Mucosa of descending colon (tissue), 3 donors: Measurements from ENCODE around the gene PPARA. TPM values are rescaled to one million over a fixed set of nuclear protein-coding genes. Genes with fewer than 3 reads are reported as not detected.

ENCODE experiments used
- ATAC-seq: fragments of 200-7000 bp; cut with Tn5 transposase; one replicate; pipeline ENCODE4 v1.9.1; 2020; ENCODE audit warnings: mild to moderate bottlenecking, moderate library complexity
- DNase-seq, 3 donors: peaks; one replicate each; pipeline ENCODE4 v3.0.0-alpha.2; 2020
- H3K36me3 ChIP-seq: fragments of 200-600 bp; one replicate; pipeline ENCODE4 v1.8.0; 2021; ENCODE audit warnings: low read depth, mild to moderate bottlenecking
- H3K4me1 ChIP-seq: fragments of 200-600 bp; one replicate; pipeline ENCODE4 v1.8.0; 2021; ENCODE audit warnings: low read depth, mild to moderate bottlenecking
- H3K4me3 ChIP-seq: fragments of 200-600 bp; one replicate; pipeline ENCODE4 v1.8.0; 2021; ENCODE audit warnings: mild to moderate bottlenecking
- H3K9me3 ChIP-seq: fragments of 200-600 bp; one replicate; pipeline ENCODE4 v1.8.0; 2021; ENCODE audit warnings: mild to moderate bottlenecking
- intact Hi-C, 2 donors: fragments of 100-400 bp; cut with DNase I in 1 of 2; cut with micrococcal nuclease in 1 of 2; formaldehyde crosslinking; loops; one replicate each; pipeline versions ENCODE4 v1.11.0 to v1.11.1; 2022; cut with DNase I, micrococcal nuclease
- total RNA-seq, 3 donors: library from RNA; stranded (reverse); fragmentation: NEBNext Ultra II Directional in 2 of 3; extraction: Animal tissue kit (Norgen Biotek cat#: 25700) in 2 of 3; gene quantifications; one replicate each; pipeline versions ENCODE4 v1.2.1 to v1.2.4, GENCODE V29; 2021 to 2023
- TF ChIP-seq, protein P1 (sequence below): fragments of 200-600 bp; IDR thresholded peaks from one replicate; pipeline ENCODE4 v1.8.0; 2022; ENCODE audit warnings: antibody characterized with exemption, mild to moderate bottlenecking
- donor health status: DM: no; HTN: no; CAD: no; lungs with moderate emphysema.
- donor health status: DM: no; HTN: no; CAD: no.
- donor health status: DM: no; HTN: yes; CAD: no.

PPARA gene
- total RNA-seq, 3 donors from 2014 or later, result 57.9 to 81.4 (median 58.5) TPM

- Histone ChIP-seq H3K9me3 (no peaks in the 10 kb centered on the region), H3K4me1 (peaks cover 15% of the 10 kb centered on the region), H3K36me3 (no peaks in the 10 kb centered on the region), H3K4me3 (no peak overlapping the region)
- ATAC-seq (no peak), DNase-seq (peak in 2 of 3 donors; percentile 52 to 59)
- TF ChIP-seq, protein P1, sequence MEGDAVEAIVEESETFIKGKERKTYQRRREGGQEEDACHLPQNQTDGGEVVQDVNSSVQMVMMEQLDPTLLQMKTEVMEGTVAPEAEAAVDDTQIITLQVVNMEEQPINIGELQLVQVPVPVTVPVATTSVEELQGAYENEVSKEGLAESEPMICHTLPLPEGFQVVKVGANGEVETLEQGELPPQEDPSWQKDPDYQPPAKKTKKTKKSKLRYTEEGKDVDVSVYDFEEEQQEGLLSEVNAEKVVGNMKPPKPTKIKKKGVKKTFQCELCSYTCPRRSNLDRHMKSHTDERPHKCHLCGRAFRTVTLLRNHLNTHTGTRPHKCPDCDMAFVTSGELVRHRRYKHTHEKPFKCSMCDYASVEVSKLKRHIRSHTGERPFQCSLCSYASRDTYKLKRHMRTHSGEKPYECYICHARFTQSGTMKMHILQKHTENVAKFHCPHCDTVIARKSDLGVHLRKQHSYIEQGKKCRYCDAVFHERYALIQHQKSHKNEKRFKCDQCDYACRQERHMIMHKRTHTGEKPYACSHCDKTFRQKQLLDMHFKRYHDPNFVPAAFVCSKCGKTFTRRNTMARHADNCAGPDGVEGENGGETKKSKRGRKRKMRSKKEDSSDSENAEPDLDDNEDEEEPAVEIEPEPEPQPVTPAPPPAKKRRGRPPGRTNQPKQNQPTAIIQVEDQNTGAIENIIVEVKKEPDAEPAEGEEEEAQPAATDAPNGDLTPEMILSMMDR, result no peak
- intact Hi-C loops, result loop anchor here (5.0 kb wide), 2 partner anchors 113 to 192 kb away; no protein-coding TSS in a partner anchor
Measured at GRCh38 chr22:46119729-46120419, 30.5 kb upstream of the PPARA start.

GRCh38 chr22:46120420-46120737, 29.9 kb upstream of the PPARA start:
- no peak for DNase-seq
- H3K4me3 ChIP-seq, result no peak overlapping the region
- TF ChIP-seq, protein P1, result no peak
- peaks cover 15% of the 10 kb centered on the region for H3K4me1 ChIP-seq
- no peaks in the 10 kb centered on the region for H3K9me3 ChIP-seq
- H3K36me3 ChIP-seq, result no peaks in the 10 kb centered on the region
- intact Hi-C loops, result loop anchor here (5.0 kb wide), 1 partner anchor 192 kb away; no protein-coding TSS in a partner anchor
- ATAC-seq, result no peak

- Histone ChIP-seq H3K36me3 (no peaks in the 10 kb centered on the region), H3K4me1 (peaks cover 19% of the 10 kb centered on the region), H3K9me3 (no peaks in the 10 kb centered on the region), H3K4me3 (no peak overlapping the region)
- TF ChIP-seq, protein P1, result no peak
- ATAC-seq, result no peak
- no peak for DNase-seq
- intact Hi-C loops, result loop anchor here (5.0 kb wide), 1 partner anchor 191 kb away; no protein-coding TSS in a partner anchor
Measured at GRCh38 chr22:46121079-46121478, 29.2 kb upstream of the PPARA start.

DNA sequence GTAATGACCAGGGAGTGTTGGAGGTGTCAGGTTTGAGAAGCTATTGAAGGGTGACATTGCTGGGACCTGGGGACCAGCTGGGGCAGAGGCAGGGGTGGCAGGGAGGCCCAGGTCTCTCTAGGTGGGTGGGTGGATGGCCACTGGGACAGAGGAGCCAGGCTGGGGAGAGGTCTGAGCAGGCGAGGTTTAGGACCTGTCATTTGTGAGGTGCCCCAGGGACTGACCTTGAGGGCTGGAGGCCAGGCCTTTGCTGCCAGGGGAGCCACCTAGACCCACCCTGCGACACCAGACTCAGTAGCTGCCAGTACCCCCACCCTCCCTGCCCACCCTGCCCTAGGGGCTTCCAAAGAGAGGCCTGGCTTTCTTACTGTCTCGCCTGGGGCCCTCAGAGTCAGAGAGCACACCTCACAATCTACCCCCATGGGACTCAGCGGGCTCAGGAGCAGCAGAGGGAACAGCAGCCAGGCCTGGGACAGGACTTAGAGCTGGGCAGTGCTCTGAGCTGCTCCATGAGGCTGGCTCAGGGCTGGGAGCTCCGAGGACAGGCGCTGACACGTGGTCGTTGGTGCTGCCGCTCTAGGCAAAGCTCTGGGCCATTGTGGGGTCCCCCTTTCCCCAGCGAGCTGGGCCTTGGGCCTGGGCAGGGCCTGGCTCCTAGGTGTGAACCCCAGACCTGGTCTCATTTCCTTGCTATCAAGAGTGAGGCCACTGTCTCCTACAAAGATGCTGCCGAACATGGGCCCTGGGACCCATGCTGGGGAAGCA, 28.6 kb upstream of the PPARA start:
- H3K4me3 ChIP-seq, result no peak overlapping the region
- H3K9me3 ChIP-seq, result no peaks in the 10 kb centered on the region
- no peak for DNase-seq
- TF ChIP-seq, protein P1, result no peak
- intact Hi-C loops, result loop anchor here (5.0 kb wide), 1 partner anchor 191 kb away; no protein-coding TSS in a partner anchor
- ATAC-seq, result no peak
- no peaks in the 10 kb centered on the region for H3K36me3 ChIP-seq
- H3K4me1 ChIP-seq, result peaks cover 13% of the 10 kb centered on the region

DNA sequence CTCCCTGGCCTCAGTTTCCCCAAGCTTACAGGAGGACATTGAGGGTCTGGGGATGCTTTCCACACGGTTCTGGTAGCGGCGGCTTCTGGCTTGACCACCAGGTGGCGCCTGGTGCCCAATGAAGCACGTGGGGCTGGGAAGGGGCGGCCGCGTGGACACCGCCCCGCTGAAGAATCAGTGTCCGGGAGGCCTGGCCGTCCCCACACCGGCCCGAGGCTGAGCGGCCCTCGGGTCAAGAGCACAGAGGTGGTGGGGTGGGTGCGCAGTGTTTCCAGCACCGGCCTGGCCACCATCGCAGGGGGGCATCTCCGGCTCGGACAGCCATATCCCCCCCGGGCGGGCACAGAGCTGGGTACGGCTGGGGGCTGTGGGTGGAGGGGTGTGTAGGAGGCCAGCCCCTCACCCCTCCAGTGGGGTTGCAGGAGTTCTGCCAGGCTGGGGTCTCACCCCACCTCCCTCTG, 27.8 kb upstream of the PPARA start:
- intact Hi-C loops, result loop anchor here (5.0 kb wide), 1 partner anchor 190 kb away; no protein-coding TSS in a partner anchor
- TF ChIP-seq, protein P1, result peak; percentile 91
- ATAC-seq, result peak; percentile 46
- no peaks in the 10 kb centered on the region for H3K9me3 ChIP-seq
- H3K4me3 ChIP-seq, result no peak overlapping the region
- peaks cover 12% of the 10 kb centered on the region for H3K4me1 ChIP-seq
- DNase-seq, result peak in 2 of 3 donors; percentile 84 to 87
- H3K36me3 ChIP-seq, result no peaks in the 10 kb centered on the region
